ENCODE results near the gene PITX3.

The PITX3 gene

DNA sequence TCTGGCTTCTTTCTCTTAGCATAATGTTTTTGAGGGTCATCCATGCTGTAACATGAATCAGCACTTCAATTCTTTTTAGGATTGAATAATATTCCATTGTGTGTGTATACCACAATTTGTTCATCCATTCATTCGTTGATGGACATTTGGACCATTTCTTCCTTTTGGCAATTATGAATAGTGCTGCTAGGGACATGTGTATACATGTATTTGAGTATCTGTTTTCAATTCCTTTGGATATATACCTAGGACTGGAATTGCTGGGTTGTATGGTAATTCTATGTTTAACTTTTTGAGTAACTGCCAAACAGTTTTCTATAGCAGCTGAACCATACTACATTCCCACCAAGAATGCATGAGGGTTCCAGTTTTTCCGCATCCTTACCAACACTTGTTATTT is 43.2 kb upstream of the PITX3 start:
- H3K4me3 ChIP-seq (ENCODE audit: low read length): no peak overlapping the region
- peak; percentile 85 for DNase-seq (ENCODE audit: low read depth)
- no peak for TF ChIP-seq CTCF (IDR thresholded peaks at IDR 0.05; ENCODE audit: insufficient read depth, low read depth, low read length, missing control alignments)

DNA sequence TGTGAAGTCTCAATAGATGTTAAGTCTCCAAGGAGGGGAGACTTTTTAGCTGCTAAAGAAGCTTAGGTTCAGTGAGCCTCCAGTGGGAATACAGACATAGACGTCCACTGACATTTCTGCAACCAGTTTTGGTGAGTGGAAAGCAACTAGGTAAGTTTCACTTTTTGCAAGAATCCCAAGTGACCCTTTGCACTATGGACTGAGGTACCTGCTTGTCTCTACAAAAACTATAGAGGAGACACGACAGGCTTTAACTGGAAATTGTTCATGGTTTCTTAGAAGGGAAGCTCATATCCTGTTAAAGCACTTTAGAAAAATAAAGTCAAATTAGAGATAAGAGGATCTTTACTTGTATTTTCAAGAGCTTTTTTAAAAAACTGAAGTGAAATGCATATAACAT is 42.6 kb upstream of the PITX3 start:
- peak overlapping the region; percentile 28 for H3K4me3 ChIP-seq (ENCODE audit: low read length)
- no peak for DNase-seq (ENCODE audit: low read depth)
- TF ChIP-seq CTCF (IDR thresholded peaks at IDR 0.05; ENCODE audit: insufficient read depth, low read depth, low read length, missing control alignments): no peak

DNA sequence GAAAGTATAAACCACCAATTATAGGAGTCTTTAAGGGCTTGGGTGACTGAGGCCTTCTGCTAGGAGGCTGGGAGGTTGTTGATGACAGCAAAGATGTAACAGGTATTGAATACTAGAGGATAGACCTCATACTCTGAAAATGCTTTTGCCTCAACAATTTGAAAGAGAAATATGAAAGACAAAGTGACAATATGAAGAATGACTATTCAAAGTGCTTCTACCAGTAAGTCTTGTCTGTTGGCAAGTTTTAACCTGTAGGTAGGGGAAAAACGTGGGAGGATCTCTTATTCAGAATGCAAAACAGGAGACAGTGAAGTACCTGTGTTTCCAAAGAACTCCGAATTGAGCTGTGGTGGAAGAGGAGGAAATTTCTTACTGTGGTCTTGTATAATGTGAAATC is 42.2 kb upstream of the PITX3 start:
- DNase-seq (ENCODE audit: low read depth): peak; percentile 93
- H3K4me3 ChIP-seq (ENCODE audit: low read length): peak overlapping the region; percentile 28
- no peak for TF ChIP-seq CTCF (IDR thresholded peaks at IDR 0.05; ENCODE audit: insufficient read depth, low read depth, low read length, missing control alignments)

DNA sequence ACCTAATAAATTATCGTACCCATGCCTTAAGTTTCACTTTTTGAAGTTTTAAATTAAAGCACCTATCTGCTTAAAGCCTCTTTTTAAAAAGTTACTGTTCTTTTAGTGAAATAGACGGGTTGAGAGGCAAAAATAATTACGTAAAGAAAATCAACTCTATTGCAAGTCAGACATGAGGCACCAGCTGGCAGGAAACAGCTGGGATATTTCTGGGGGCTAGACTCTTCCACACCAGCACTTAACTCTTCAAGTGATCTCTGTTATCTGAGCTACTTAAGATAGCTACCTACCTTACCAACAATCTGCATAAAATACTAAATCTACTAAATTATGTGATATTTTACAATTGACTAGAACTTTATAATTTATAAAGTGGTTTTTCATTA is 39.8 kb upstream of the PITX3 start:
- no peak for DNase-seq (ENCODE audit: low read depth)
- TF ChIP-seq CTCF (IDR thresholded peaks at IDR 0.05; ENCODE audit: insufficient read depth, low read depth, low read length, missing control alignments): no peak
- no peak overlapping the region for H3K4me3 ChIP-seq (ENCODE audit: low read length)

- no peak for DNase-seq (ENCODE audit: low read depth)
- H3K4me3 ChIP-seq (ENCODE audit: low read length): no peak overlapping the region
- TF ChIP-seq CTCF (IDR thresholded peaks at IDR 0.05; ENCODE audit: insufficient read depth, low read depth, low read length, missing control alignments): no peak
Observed at GRCh38 chr10:102280397-102281101, 39.2 kb upstream of the PITX3 start.

- TF ChIP-seq CTCF (IDR thresholded peaks at IDR 0.05; ENCODE audit: insufficient read depth, low read depth, low read length, missing control alignments): no peak
- no peak for DNase-seq (ENCODE audit: low read depth)
- H3K4me3 ChIP-seq (ENCODE audit: low read length): no peak overlapping the region
Observed at GRCh38 chr10:102279104-102279503, 37.8 kb upstream of the PITX3 start.

DNA sequence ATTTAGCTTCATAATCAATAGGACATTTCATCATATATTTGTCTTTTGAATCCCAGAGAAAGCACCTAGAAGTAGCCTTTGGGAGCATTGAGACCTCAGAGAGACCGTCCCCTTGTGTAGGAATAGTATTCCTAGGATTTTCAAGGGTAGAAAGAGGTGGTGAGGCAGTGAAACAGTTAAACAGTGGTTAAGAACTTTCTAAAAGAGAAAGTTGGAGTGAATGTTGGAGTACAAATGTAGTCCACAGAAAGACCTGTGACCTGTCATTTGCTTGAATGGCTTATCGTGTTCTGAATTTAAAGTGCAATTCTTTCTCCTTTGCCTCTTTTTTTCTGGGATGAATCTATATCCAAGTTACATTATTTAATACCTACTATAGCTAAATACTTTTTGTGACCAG is 34.0 kb upstream of the PITX3 start:
- no peak overlapping the region for H3K4me3 ChIP-seq (ENCODE audit: low read length)
- TF ChIP-seq CTCF (IDR thresholded peaks at IDR 0.05; ENCODE audit: insufficient read depth, low read depth, low read length, missing control alignments): no peak
- DNase-seq (ENCODE audit: low read depth): no peak
